NB4 (cell line): ENCODE data around the gene LRMDA.

ENCODE experiments used
- CTCF ChIP-seq: IDR thresholded peaks from one replicate; pipeline ENCODE4 v1.5.1; 2012; ENCODE audit warnings: low read depth, low read length
- POLR2A ChIP-seq: IDR thresholded peaks from 2 replicates; pipeline ENCODE4 v1.6.1; 2011; ENCODE audit warnings: mild to moderate bottlenecking; ENCODE audit not compliant: insufficient read length; ENCODE audit errors: extremely low read depth

GRCh38 chr10:75622503-75622902 is 191.1 kb downstream of the LRMDA start:
- TF ChIP-seq CTCF (no peak), POLR2A (no peak)
